Brain microvascular endothelial cell (primary cell): ENCODE data around the gene OR6J1.

Experiments
- DNase-seq: peaks from one replicate; pipeline ENCODE4 v3.0.0-alpha.2; 2020
- H3K27ac ChIP-seq: fragments of 250-450 bp; sonication (Bioruptor Pico); 2 replicates; pipeline ENCODE4 v1.5.1; 2020; ENCODE audit warnings: mild to moderate bottlenecking, moderate library complexity
- H3K27me3 ChIP-seq: fragments of 250-450 bp; sonication (Bioruptor Pico); replicated peaks from 2 replicates; pipeline ENCODE4 v1.5.1; 2020; ENCODE audit warnings: mild to moderate bottlenecking
- H3K36me3 ChIP-seq: fragments of 250-450 bp; sonication (Bioruptor Pico); replicated peaks from 2 replicates; pipeline ENCODE4 v1.5.1; 2020; ENCODE audit warnings: mild to moderate bottlenecking
- H3K4me3 ChIP-seq: 2 replicates; pipeline ENCODE4 v1.5.1; 2011; ENCODE audit warnings: low read depth, mild to moderate bottlenecking, control low read depth, low read length, moderate library complexity
- CTCF ChIP-seq: IDR thresholded peaks from 2 replicates; pipeline ENCODE4 v1.5.1; 2011; ENCODE audit warnings: low read depth, mild to moderate bottlenecking, moderate library complexity, low read length, control low read depth, inconsistent platforms; ENCODE audit errors: missing control alignments
- in situ Hi-C: cut with HindIII; loops from 2 replicates; pipeline ENCODE4 v1.10.0; 2017; ENCODE audit warnings: low sequenced_read_pairs, low pct_ligation_motif_present

The OR6J1 gene

GRCh38 chr14:22634233-22634900 lies 9.8 kb downstream of the OR6J1 start:
- Histone ChIP-seq H3K4me3 (no peak overlapping the region), H3K36me3 (no peaks in the 10 kb centered on the region), H3K27me3 (no peaks in the 10 kb centered on the region), H3K27ac (no peak overlapping the region)
- DNase-seq: no peak
- TF ChIP-seq CTCF: no peak
- in situ Hi-C loops: no loop called here

- H3K36me3 ChIP-seq: no peaks in the 10 kb centered on the region
- peak; percentile 75 for DNase-seq
- TF ChIP-seq CTCF: no peak
- no peak overlapping the region for H3K27ac ChIP-seq
- H3K4me3 ChIP-seq: no peak overlapping the region
- in situ Hi-C loops: no loop called here
- no peaks in the 10 kb centered on the region for H3K27me3 ChIP-seq
These were observed 13.7 kb downstream of the OR6J1 start for GRCh38 chr14:22630486-22630885.

- no peaks in the 10 kb centered on the region for H3K27me3 ChIP-seq
- no peak for DNase-seq
These were observed 14.1 kb downstream of the OR6J1 start for GRCh38 chr14:22630066-22630465.

GRCh38 chr14:22629361-22629760 lies 14.8 kb downstream of the OR6J1 start:
- in situ Hi-C loops: no loop called here
- Histone ChIP-seq H3K27me3 (no peaks in the 10 kb centered on the region), H3K27ac (no peak overlapping the region), H3K36me3 (no peaks in the 10 kb centered on the region), H3K4me3 (no peak overlapping the region)
- TF ChIP-seq CTCF: no peak
- DNase-seq: no peak

More at GRCh38 chr14:22630066-22630465, 14.1 kb downstream of the OR6J1 start:
- Histone ChIP-seq H3K27ac (no peak overlapping the region), H3K4me3 (no peak overlapping the region), H3K36me3 (no peaks in the 10 kb centered on the region)
- in situ Hi-C loops: no loop called here
- no peak for TF ChIP-seq CTCF

- no peak overlapping the region for H3K4me3 ChIP-seq
- in situ Hi-C loops: no loop called here
- H3K27me3 ChIP-seq: no peaks in the 10 kb centered on the region
- no peak overlapping the region for H3K27ac ChIP-seq
- no peak for TF ChIP-seq CTCF
- H3K36me3 ChIP-seq: no peaks in the 10 kb centered on the region
- DNase-seq: no peak
These were observed 16.5 kb downstream of the OR6J1 start for GRCh38 chr14:22627506-22628263.
